ENCODE results near the gene AP3S2.

- peak; percentile 67 to 96 (median 92) for TF ChIP-seq CTCF (IDR thresholded peaks at IDR 0.05 in 8 of 11, conservative IDR thresholded peaks at IDR 0.05 in 3 of 11)
- TF ChIP-seq POLR2A (IDR thresholded peaks at IDR 0.05), result no peak
- TF ChIP-seq POLR2AphosphoS5 (IDR thresholded peaks at IDR 0.05), result peak; percentile 38 to 52 (median 51)
Observed at GRCh38 chr15:89874926-89875564, 18.7 kb downstream of the AP3S2 start.

Measured in spleen (tissue), 7 donors.